Measurements from ENCODE around the gene ATP6V0A1.

DNA sequence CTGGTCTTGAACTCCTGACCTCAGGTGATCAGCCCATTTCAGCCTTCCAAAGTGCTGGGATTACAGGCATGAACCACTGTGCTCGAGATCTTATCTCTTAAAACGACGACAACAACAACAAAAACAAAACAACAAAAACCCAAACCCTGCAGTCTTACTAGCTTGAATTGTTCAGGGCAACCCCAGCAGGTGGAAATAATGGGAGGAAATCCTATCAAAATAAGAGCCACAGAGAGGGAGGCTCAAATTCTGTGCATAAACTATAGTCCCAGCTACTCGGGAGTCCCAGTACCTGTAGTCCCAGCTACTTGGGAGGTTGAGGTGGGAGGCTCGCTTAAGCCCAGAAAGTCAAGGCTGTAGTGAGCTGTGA, 16.5 kb upstream of the ATP6V0A1 start:
- TF ChIP-seq, protein P1, sequence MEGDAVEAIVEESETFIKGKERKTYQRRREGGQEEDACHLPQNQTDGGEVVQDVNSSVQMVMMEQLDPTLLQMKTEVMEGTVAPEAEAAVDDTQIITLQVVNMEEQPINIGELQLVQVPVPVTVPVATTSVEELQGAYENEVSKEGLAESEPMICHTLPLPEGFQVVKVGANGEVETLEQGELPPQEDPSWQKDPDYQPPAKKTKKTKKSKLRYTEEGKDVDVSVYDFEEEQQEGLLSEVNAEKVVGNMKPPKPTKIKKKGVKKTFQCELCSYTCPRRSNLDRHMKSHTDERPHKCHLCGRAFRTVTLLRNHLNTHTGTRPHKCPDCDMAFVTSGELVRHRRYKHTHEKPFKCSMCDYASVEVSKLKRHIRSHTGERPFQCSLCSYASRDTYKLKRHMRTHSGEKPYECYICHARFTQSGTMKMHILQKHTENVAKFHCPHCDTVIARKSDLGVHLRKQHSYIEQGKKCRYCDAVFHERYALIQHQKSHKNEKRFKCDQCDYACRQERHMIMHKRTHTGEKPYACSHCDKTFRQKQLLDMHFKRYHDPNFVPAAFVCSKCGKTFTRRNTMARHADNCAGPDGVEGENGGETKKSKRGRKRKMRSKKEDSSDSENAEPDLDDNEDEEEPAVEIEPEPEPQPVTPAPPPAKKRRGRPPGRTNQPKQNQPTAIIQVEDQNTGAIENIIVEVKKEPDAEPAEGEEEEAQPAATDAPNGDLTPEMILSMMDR (IDR thresholded peaks at IDR 0.05): no peak
- TF ChIP-seq EP300 (IDR thresholded peaks at IDR 0.05): no peak
- TF ChIP-seq POLR2AphosphoS5 (IDR thresholded peaks at IDR 0.05): no peak
- no peak for TF ChIP-seq POLR2A (IDR thresholded peaks at IDR 0.05)
